Body of pancreas (tissue), 4 donors: ENCODE measurements around the gene IZUMO4. TPM values are rescaled to one million over a fixed set of nuclear protein-coding genes. Genes with fewer than 3 reads are reported as not detected.

ENCODE experiments used
- ATAC-seq: fragments of 150-250 bp; one replicate; pipeline ENCODE4 v1.9.1; 2016
- DNase-seq, 4 donors: peaks; one replicate each; pipeline ENCODE4 v3.0.0-alpha.2; 2019
- H3K27ac ChIP-seq, 4 donors: fragments of 200-600 bp; sonication (generic); 1 replicate in 3 of 4; 2 replicates in 1 of 4; pipeline versions ENCODE4 v1.5.1 to v1.6.1; 2016 to 2019; ENCODE audit warnings: mild to moderate bottlenecking in 1 of 4, mixed read lengths in 1 of 4, moderate library complexity in 1 of 4
- H3K27me3 ChIP-seq, 2 donors: fragments of 200-600 bp; sonication (generic); one replicate each; pipeline ENCODE4 v1.6.0; 2016; ENCODE audit warnings: mild to moderate bottlenecking in 1 of 2
- H3K36me3 ChIP-seq, 2 donors: fragments of 200-600 bp; sonication (generic); replicated peaks in 1 of 2; 2 replicates each; pipeline ENCODE4 v1.5.1; 2016; ENCODE audit warnings: low read depth in 2 of 2; ENCODE audit not compliant: insufficient read depth in 1 of 2
- H3K4me1 ChIP-seq: fragments of 200-600 bp; sonication (generic); one replicate; pipeline ENCODE4 v1.6.0; 2016
- H3K4me3 ChIP-seq, 2 donors: fragments of 200-600 bp; sonication (generic); 1 replicate in 1 of 2; 2 replicates in 1 of 2; pipeline ENCODE4 v1.5.1; 2016 to 2019
- H3K9me3 ChIP-seq, 3 donors: fragments of 200-600 bp; sonication (generic); 1 replicate in 2 of 3; 2 replicates in 1 of 3; pipeline ENCODE4 v1.5.1; 2016
- CTCF ChIP-seq, 7 experiments: fragments of 450-650 bp in 4 of 7; fragments of 200-600 bp in 3 of 7; sonication (generic) in 3 of 7; IDR thresholded peaks; one replicate each; pipeline ENCODE4 v1.5.1; 2016 to 2019; ENCODE audit warnings: antibody characterized with exemption in 7 of 7
- POLR2A ChIP-seq, 3 donors: fragments of 450-650 bp; IDR thresholded peaks; one replicate each; pipeline ENCODE4 v1.6.1; 2016; ENCODE audit warnings: antibody characterized with exemption in 3 of 3, mild to moderate bottlenecking in 2 of 3
- WGBS, 2 donors: methylation state at CpG; one replicate each; pipeline ENCODE4 v1.1.5; 2017; 5-methylcytosine and 5-hydroxymethylcytosine counted together
- intact Hi-C: fragments of 100-400 bp; cut with DNase I; formaldehyde crosslinking; loops from one replicate; pipeline ENCODE4 v1.15.1; 2023
- total RNA-seq, 2 donors: library from RNA; depleted of rRNA; stranded (reverse); fragments of >200 nt; gene quantifications; one replicate each; pipeline ENCODE4 v1.1.0, GENCODE V29; 2016

The IZUMO4 gene
- total RNA-seq, 2 donors from 2014 or later, result 3.4 to 4.0 TPM

- Histone ChIP-seq H3K9me3 (no peaks in the 10 kb centered on the region), H3K4me1 (peaks cover 43% of the 10 kb centered on the region), H3K4me3 (no peak overlapping the region), H3K27ac (no peak overlapping the region), H3K27me3 (no peaks in the 10 kb centered on the region), H3K36me3 (no peaks in the 10 kb centered on the region)
- TF ChIP-seq POLR2A (IDR thresholded peaks at IDR 0.05) (no peak), CTCF (IDR thresholded peaks at IDR 0.05) (no peak)
- intact Hi-C loops, result no loop called here
- no peak for ATAC-seq
- no peak for DNase-seq
- WGBS, 2 donors, result 93 to 95% methylated on average over 12 to 15 of the region's 15 CpGs
These were observed 47.5 kb downstream of the IZUMO4 start for GRCh38 chr19:2144190-2144589.

GRCh38 chr19:2145831-2146241 is 49.1 kb downstream of the IZUMO4 start:
- no peak for DNase-seq

GRCh38 chr19:2148482-2149135 is 51.9 kb downstream of the IZUMO4 start:
- ATAC-seq (no peak), DNase-seq (no peak)
- 58 to 74% methylated on average over 16 of the region's 16 CpGs for WGBS, 2 donors
- no peaks in the 10 kb centered on the region for H3K9me3 ChIP-seq
- H3K36me3 ChIP-seq, result no peaks in the 10 kb centered on the region
- peak overlapping the region in 2 of 4 donors; percentile 83 to 85 for H3K27ac ChIP-seq
- TF ChIP-seq CTCF (IDR thresholded peaks at IDR 0.05), result no peak
- no peak for TF ChIP-seq POLR2A (IDR thresholded peaks at IDR 0.05)
- intact Hi-C loops, result loop anchor here (5.0 kb wide), 1 partner anchor 36 kb away; no protein-coding TSS in a partner anchor
- no peak overlapping the region for H3K4me3 ChIP-seq
- no peaks in the 10 kb centered on the region for H3K27me3 ChIP-seq
- H3K4me1 ChIP-seq, result peaks cover 55% of the 10 kb centered on the region

More at GRCh38 chr19:2145831-2146241, 49.1 kb downstream of the IZUMO4 start:
- H3K4me1 ChIP-seq, result peaks cover 48% of the 10 kb centered on the region
- ATAC-seq, result no peak
- intact Hi-C loops, result loop anchor here (5.0 kb wide), 1 partner anchor 34 kb away; no protein-coding TSS in a partner anchor
- no peaks in the 10 kb centered on the region for H3K36me3 ChIP-seq
- 48 to 56% methylated on average over 12 to 14 of the region's 16 CpGs for WGBS, 2 donors
- H3K9me3 ChIP-seq, result no peaks in the 10 kb centered on the region
- H3K27me3 ChIP-seq, result no peaks in the 10 kb centered on the region
- H3K27ac ChIP-seq, result peak overlapping the region in 2 of 4 donors; percentile 20 to 32
- TF ChIP-seq CTCF (IDR thresholded peaks at IDR 0.05), result no peak
- TF ChIP-seq POLR2A (IDR thresholded peaks at IDR 0.05), result no peak
- no peak overlapping the region for H3K4me3 ChIP-seq

Other genes with a start within 250 kb of the IZUMO4 start
- 10 to 100 TPM; 16.6 to 19.8 TPM for gene REXO1, start 248.4 kb upstream of the IZUMO4 start, total RNA-seq
- 1 to 10 TPM; 2.3 to 3.6 TPM for gene KLF16, start 233.3 kb upstream of the IZUMO4 start, total RNA-seq
- gene ABHD17A, start 211.4 kb upstream of the IZUMO4 start, total RNA-seq, result 100 to 1,000 TPM in 1 of 2 donors, 10 to 100 TPM in 1; 56.8 to 100 TPM
- gene ADAT3, start 191.5 kb upstream of the IZUMO4 start, total RNA-seq, result 10 to 100 TPM; 10.5 to 13.7 TPM
- gene SCAMP4, start 191.5 kb upstream of the IZUMO4 start, total RNA-seq, result 10 to 100 TPM; 37.6 to 67.2 TPM
- 10 to 100 TPM; 35.3 to 65.6 TPM for gene CSNK1G2, start 155.7 kb upstream of the IZUMO4 start, total RNA-seq
- gene BTBD2, start 81.2 kb upstream of the IZUMO4 start, total RNA-seq, result 10 to 100 TPM; 42.3 to 44.8 TPM
- gene MKNK2, start 45.7 kb upstream of the IZUMO4 start, total RNA-seq, result 100 to 1,000 TPM; 180 to 273 TPM
- 10 to 100 TPM; 11.7 to 22.1 TPM for gene MOB3A, start 589 bp upstream of the IZUMO4 start, total RNA-seq
- gene AP3D1, start 54.7 kb downstream of the IZUMO4 start, total RNA-seq, result 100 to 1,000 TPM in 1 of 2 donors, 10 to 100 TPM in 1; 77.0 to 124 TPM
- 10 to 100 TPM; 10.1 to 44.5 TPM for gene DOT1L, start 67.0 kb downstream of the IZUMO4 start, total RNA-seq
- gene PLEKHJ1, start 139.4 kb downstream of the IZUMO4 start, total RNA-seq, result 10 to 100 TPM; 47.5 to 89.0 TPM
- gene SF3A2, start 139.9 kb downstream of the IZUMO4 start, total RNA-seq, result 10 to 100 TPM; 15.5 to 30.1 TPM
- 10 to 100 TPM in 1 of 2 donors, under 1 TPM in 1; 0.99 to 11.7 TPM for gene AMH, start 152.4 kb downstream of the IZUMO4 start, total RNA-seq
- gene JSRP1, start 159.5 kb downstream of the IZUMO4 start, total RNA-seq, result not detected
- under 1 TPM; 0.66 to 0.78 TPM for gene PEAK3, start 185.3 kb downstream of the IZUMO4 start, total RNA-seq
- gene LINGO3, start 211.2 kb downstream of the IZUMO4 start, total RNA-seq, result not detected
- gene LSM7, start 231.7 kb downstream of the IZUMO4 start, total RNA-seq, result 10 to 100 TPM; 45.7 to 69.9 TPM
- 100 to 1,000 TPM in 1 of 2 donors, 10 to 100 TPM in 1; 75.8 to 202 TPM for gene SPPL2B, start 231.8 kb downstream of the IZUMO4 start, total RNA-seq